ENCODE data around the gene NEK8.
"Not testable (repeated sequence)": the region's sequence is repeated elsewhere in the genome, so short reads cannot be mapped to it uniquely, and the experiment has no call there.

The NEK8 gene

DNA sequence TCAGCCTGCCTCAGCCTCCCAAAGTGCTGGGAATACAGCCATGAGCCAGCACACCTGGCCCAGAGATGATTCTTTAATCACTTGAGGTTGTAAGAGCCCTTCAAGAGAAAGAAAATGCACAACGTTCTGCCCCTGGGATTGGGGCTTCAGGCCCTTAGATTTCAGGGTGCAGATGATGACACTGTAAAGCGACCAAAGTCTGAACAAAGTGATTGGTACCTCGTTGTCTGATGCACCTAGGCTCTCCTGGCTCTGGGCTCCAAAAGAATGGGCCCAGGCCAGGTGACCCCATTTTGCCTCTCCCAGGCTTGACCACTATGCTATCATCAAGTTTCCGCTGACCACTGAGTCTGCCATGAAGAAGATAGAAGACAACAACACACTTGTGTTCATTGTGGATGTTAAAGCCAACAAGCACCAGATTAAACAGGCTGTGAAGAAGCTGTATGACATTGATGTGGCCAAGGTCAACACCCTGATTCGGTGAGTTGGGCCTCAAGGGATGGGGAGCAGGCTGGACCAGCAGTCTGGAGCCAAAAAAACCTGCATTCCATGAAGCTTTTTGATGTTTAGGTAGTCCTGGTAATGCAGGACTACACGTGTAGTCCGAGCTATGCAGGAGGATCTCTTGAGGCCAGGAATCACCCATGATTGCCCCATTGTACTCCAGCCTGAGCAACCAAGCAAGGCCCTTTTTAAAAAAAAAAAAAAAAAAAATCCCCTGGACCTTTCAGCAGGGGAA, 6.0 kb upstream of the NEK8 start:
- peak overlapping the region; percentile 77 for H3K4me3 ChIP-seq (ENCODE audit: insufficient read depth, low read length, poor library complexity, severe bottlenecking)
- TF ChIP-seq EZH2phosphoT487 (conservative IDR thresholded peaks at IDR 0.05; ENCODE audit: low read length), result no peak
- TF ChIP-seq, protein P1, sequence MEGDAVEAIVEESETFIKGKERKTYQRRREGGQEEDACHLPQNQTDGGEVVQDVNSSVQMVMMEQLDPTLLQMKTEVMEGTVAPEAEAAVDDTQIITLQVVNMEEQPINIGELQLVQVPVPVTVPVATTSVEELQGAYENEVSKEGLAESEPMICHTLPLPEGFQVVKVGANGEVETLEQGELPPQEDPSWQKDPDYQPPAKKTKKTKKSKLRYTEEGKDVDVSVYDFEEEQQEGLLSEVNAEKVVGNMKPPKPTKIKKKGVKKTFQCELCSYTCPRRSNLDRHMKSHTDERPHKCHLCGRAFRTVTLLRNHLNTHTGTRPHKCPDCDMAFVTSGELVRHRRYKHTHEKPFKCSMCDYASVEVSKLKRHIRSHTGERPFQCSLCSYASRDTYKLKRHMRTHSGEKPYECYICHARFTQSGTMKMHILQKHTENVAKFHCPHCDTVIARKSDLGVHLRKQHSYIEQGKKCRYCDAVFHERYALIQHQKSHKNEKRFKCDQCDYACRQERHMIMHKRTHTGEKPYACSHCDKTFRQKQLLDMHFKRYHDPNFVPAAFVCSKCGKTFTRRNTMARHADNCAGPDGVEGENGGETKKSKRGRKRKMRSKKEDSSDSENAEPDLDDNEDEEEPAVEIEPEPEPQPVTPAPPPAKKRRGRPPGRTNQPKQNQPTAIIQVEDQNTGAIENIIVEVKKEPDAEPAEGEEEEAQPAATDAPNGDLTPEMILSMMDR (IDR thresholded peaks at IDR 0.05; ENCODE audit: insufficient read depth, low read length, poor library complexity, severe bottlenecking), result no peak
- no peaks in the 10 kb centered on the region for H3K9me2 ChIP-seq (replicated peaks; ENCODE audit: insufficient read depth, low read length)
- H4K20me1 ChIP-seq (ENCODE audit: low read depth, low read length), result 0 out of 2 replicates have a peak, but pooled peaks cover 4% of the 10 kb centered on the region
- H3K4me2 ChIP-seq (ENCODE audit: low read depth, low read length, poor library complexity, severe bottlenecking), result peak overlapping the region; percentile 97
- H3K9me3 ChIP-seq (ENCODE audit: insufficient read depth, low read length), result no peaks in the 10 kb centered on the region
- H3K27me3 ChIP-seq (ENCODE audit: low read length), result no peaks in the 10 kb centered on the region
- peak overlapping the region; percentile 100 for H3K27ac ChIP-seq (ENCODE audit: low read depth, low read length)
- peaks cover 59% of the 10 kb centered on the region for H3F3A ChIP-seq (ENCODE audit: insufficient read depth)
- peaks cover 42% of the 10 kb centered on the region for H3K79me2 ChIP-seq (ENCODE audit: insufficient read depth, low read length)
- H3K9ac ChIP-seq (ENCODE audit: low read length), result peak overlapping the region; percentile 96
- peaks cover 23% of the 10 kb centered on the region for H3K36me3 ChIP-seq (ENCODE audit: low read length)
- H2AFZ ChIP-seq (ENCODE audit: low read depth, low read length, severe bottlenecking), result no peak overlapping the region

DNA sequence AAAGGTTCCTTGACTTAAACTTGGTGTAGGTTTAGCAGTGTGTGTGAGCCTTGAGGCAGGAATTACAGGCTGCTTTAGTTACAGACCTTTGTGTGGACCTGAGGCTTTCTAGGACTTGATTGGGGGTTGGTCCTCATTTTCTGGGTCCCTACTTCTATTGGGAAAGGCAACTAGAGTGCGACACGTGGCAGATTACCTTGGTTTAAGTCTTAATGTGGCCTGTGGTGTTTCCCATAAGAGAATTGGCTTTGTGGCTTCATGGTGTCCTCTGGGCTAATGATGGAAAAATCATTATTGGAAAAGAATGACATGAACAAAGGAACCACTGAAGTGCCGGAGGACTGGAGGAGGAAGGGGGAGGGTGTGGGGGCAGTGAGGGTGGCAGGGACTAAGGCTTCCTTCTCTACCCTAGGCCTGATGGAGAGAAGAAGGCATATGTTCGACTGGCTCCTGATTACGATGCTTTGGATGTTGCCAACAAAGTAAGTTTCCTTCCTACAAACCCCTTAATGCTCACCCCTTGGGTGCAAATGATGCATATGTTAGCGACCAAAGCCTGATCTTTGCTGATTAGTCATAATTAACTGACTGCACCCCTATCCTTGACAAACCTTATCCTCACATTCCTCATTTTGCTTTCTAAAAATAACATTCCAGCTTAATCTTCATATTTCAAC, 5.3 kb upstream of the NEK8 start:
- no peak for TF ChIP-seq EZH2phosphoT487 (conservative IDR thresholded peaks at IDR 0.05; ENCODE audit: low read length)
- TF ChIP-seq, protein P1 (IDR thresholded peaks at IDR 0.05; ENCODE audit: insufficient read depth, low read length, poor library complexity, severe bottlenecking), result no peak
- Histone ChIP-seq H3K4me2 (ENCODE audit: low read depth, low read length, poor library complexity, severe bottlenecking) (peak overlapping the region; percentile 97), H3K9me3 (ENCODE audit: insufficient read depth, low read length) (no peaks in the 10 kb centered on the region), H3K27ac (ENCODE audit: low read depth, low read length) (peak overlapping the region; percentile 100), H2AFZ (ENCODE audit: low read depth, low read length, severe bottlenecking) (no peak overlapping the region), H3F3A (ENCODE audit: insufficient read depth) (peaks cover 66% of the 10 kb centered on the region), H3K9ac (ENCODE audit: low read length) (peak overlapping the region; percentile 96), H4K20me1 (ENCODE audit: low read depth, low read length) (0 out of 2 replicates have a peak, but pooled peaks cover 4% of the 10 kb centered on the region), H3K27me3 (ENCODE audit: low read length) (no peaks in the 10 kb centered on the region), H3K9me2 (replicated peaks; ENCODE audit: insufficient read depth, low read length) (no peaks in the 10 kb centered on the region), H3K4me3 (ENCODE audit: insufficient read depth, low read length, poor library complexity, severe bottlenecking) (peak overlapping the region; percentile 19), H3K36me3 (ENCODE audit: low read length) (peaks cover 23% of the 10 kb centered on the region), H3K79me2 (ENCODE audit: insufficient read depth, low read length) (peaks cover 42% of the 10 kb centered on the region)

DNA sequence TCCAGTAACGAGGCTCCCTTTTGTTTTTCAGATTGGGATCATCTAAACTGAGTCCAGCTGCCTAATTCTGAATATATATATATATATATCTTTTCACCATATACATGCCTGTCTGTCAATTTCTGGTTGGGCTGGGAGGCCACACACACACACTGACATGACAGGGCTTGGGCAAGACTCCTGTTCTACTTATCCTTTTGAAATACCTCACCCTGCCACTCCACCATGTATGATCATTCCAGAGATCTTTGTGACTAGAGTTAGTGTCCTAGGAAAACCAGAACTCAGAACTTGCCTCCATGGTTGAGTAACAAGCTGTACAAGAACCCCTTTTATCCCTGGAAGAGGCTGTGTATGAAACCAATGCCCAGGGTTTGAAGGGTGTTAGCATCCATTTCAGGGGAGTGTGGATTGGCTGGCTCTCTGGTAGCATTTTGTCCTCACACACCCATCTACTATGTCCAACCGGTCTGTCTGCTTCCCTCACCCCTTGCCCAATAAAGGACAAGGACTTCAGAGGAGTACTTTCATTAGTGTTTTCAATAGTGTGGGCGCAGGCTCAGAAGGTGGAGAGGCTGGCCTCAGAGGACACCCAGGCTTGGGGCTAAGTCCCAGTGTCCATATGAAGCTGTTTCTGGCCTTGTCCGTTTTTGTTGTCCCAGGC, 4.6 kb upstream of the NEK8 start:
- peak overlapping the region; percentile 82 for H3K9ac ChIP-seq (ENCODE audit: low read length)
- H3K36me3 ChIP-seq (ENCODE audit: low read length), result peaks cover 23% of the 10 kb centered on the region
- H3K9me2 ChIP-seq (replicated peaks; ENCODE audit: insufficient read depth, low read length); H2AFZ ChIP-seq (ENCODE audit: low read depth, low read length, severe bottlenecking); H3K9me3 ChIP-seq (ENCODE audit: insufficient read depth, low read length); H3K27me3 ChIP-seq (ENCODE audit: low read length); H4K20me1 ChIP-seq (ENCODE audit: low read depth, low read length): not testable (repeated sequence)
- peaks cover 72% of the 10 kb centered on the region for H3F3A ChIP-seq (ENCODE audit: insufficient read depth)
- peak overlapping the region; percentile 100 for H3K27ac ChIP-seq (ENCODE audit: low read depth, low read length)
- H3K4me2 ChIP-seq (ENCODE audit: low read depth, low read length, poor library complexity, severe bottlenecking), result peak overlapping the region; percentile 97
- H3K79me2 ChIP-seq (ENCODE audit: insufficient read depth, low read length), result peaks cover 42% of the 10 kb centered on the region
- peak overlapping the region; percentile 60 for H3K4me3 ChIP-seq (ENCODE audit: insufficient read depth, low read length, poor library complexity, severe bottlenecking)

Measured in SU-DHL-6 (cell line).